Osteocyte (in vitro differentiated cells): ENCODE data around the gene NHS. TPM values are rescaled to one million over a fixed set of nuclear protein-coding genes. Genes with fewer than 3 reads are reported as not detected.

Source experiments
- DNase-seq: peaks from one replicate; pipeline ENCODE4 v3.0.0; 2021; ENCODE audit warnings: mixed read lengths; ENCODE audit not compliant: unreplicated experiment; ENCODE audit errors: extremely low spot score
- H3K27ac Mint-ChIP-seq: one replicate; pipeline ENCODE4 v1.8.0; 2021; ENCODE audit warnings: mild to moderate bottlenecking, mixed read lengths; ENCODE audit not compliant: unreplicated experiment
- H3K27me3 Mint-ChIP-seq: one replicate; pipeline ENCODE4 v1.8.0; 2021; ENCODE audit warnings: mixed read lengths; ENCODE audit not compliant: unreplicated experiment
- H3K36me3 Mint-ChIP-seq: one replicate; pipeline ENCODE4 v1.8.0; 2021; ENCODE audit warnings: mixed read lengths; ENCODE audit not compliant: unreplicated experiment
- H3K4me1 Mint-ChIP-seq: one replicate; pipeline ENCODE4 v1.8.0; 2021; ENCODE audit warnings: mixed read lengths; ENCODE audit not compliant: unreplicated experiment
- H3K4me3 Mint-ChIP-seq: one replicate; pipeline ENCODE4 v1.8.0; 2021; ENCODE audit warnings: mild to moderate bottlenecking, moderate library complexity, mixed read lengths; ENCODE audit not compliant: unreplicated experiment
- H3K9me3 Mint-ChIP-seq: one replicate; pipeline ENCODE4 v1.8.0; 2021; ENCODE audit warnings: mixed read lengths; ENCODE audit not compliant: unreplicated experiment
- total RNA-seq: library from RNA; stranded (reverse); gene quantifications from 2 replicates; pipeline ENCODE4 v1.2.1, GENCODE V29; 2021
- TF ChIP-seq, protein P1 (sequence below): fragments of 200-600 bp; sonication (generic); IDR thresholded peaks from 2 replicates; pipeline ENCODE4 v1.5.0; 2021; ENCODE audit warnings: antibody characterized with exemption, mild to moderate bottlenecking, moderate library complexity

Gene NHS
- total RNA-seq, 1 donor from 2014 or later, result 4.3 TPM

DNA sequence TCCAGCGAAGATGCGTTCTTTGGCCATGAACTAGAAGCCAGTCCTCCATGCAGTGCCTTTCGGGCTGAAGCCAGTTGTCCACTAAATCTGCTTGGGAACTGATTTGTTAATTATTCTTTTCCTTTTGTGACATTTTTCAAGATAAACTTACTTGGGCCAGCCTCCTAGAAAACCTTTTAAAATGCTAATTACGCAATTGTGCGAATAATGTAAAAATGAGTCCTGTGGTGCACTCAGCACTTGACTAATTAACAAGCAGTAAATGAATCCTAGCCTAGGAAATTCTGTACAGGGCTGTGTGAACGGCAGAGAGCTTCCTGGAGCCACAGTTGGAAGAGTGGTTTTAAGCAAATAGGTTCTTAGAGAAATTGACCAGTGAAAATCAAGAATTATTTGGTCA, 212.4 kb downstream of the NHS start:
- TF ChIP-seq, protein P1, sequence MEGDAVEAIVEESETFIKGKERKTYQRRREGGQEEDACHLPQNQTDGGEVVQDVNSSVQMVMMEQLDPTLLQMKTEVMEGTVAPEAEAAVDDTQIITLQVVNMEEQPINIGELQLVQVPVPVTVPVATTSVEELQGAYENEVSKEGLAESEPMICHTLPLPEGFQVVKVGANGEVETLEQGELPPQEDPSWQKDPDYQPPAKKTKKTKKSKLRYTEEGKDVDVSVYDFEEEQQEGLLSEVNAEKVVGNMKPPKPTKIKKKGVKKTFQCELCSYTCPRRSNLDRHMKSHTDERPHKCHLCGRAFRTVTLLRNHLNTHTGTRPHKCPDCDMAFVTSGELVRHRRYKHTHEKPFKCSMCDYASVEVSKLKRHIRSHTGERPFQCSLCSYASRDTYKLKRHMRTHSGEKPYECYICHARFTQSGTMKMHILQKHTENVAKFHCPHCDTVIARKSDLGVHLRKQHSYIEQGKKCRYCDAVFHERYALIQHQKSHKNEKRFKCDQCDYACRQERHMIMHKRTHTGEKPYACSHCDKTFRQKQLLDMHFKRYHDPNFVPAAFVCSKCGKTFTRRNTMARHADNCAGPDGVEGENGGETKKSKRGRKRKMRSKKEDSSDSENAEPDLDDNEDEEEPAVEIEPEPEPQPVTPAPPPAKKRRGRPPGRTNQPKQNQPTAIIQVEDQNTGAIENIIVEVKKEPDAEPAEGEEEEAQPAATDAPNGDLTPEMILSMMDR, result no peak
- H3K9me3 Mint-ChIP-seq, result no peaks in the 10 kb centered on the region
- H3K4me3 Mint-ChIP-seq, result no peak overlapping the region
- no peak for DNase-seq
- H3K4me1 Mint-ChIP-seq, result peaks cover 33% of the 10 kb centered on the region
- no peaks in the 10 kb centered on the region for H3K36me3 Mint-ChIP-seq
- no peak overlapping the region for H3K27ac Mint-ChIP-seq
- no peaks in the 10 kb centered on the region for H3K27me3 Mint-ChIP-seq

DNA sequence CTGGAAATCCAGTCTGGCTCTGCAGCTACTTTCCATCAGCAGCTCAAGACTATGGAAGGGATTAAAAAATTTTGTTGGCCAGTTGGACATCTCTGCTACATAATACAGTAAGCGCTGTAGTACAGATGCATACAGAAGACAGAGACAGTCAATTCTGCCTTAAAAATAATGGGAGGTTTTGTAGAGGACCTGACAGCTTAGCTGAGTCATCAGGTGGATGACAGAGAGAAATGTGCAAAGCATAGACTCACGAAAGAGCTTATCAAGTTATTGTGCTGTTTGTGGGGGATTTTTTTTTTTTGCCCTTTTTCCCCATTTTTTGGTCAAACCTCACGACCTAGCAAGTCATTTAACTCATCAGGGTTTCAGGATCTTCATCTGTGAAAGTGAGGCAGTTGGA, 213.3 kb downstream of the NHS start:
- TF ChIP-seq, protein P1, result no peak
- DNase-seq, result no peak
- no peaks in the 10 kb centered on the region for H3K9me3 Mint-ChIP-seq
- no peaks in the 10 kb centered on the region for H3K27me3 Mint-ChIP-seq
- H3K4me3 Mint-ChIP-seq, result no peak overlapping the region
- no peak overlapping the region for H3K27ac Mint-ChIP-seq
- H3K36me3 Mint-ChIP-seq, result no peaks in the 10 kb centered on the region
- peaks cover 38% of the 10 kb centered on the region for H3K4me1 Mint-ChIP-seq

DNA sequence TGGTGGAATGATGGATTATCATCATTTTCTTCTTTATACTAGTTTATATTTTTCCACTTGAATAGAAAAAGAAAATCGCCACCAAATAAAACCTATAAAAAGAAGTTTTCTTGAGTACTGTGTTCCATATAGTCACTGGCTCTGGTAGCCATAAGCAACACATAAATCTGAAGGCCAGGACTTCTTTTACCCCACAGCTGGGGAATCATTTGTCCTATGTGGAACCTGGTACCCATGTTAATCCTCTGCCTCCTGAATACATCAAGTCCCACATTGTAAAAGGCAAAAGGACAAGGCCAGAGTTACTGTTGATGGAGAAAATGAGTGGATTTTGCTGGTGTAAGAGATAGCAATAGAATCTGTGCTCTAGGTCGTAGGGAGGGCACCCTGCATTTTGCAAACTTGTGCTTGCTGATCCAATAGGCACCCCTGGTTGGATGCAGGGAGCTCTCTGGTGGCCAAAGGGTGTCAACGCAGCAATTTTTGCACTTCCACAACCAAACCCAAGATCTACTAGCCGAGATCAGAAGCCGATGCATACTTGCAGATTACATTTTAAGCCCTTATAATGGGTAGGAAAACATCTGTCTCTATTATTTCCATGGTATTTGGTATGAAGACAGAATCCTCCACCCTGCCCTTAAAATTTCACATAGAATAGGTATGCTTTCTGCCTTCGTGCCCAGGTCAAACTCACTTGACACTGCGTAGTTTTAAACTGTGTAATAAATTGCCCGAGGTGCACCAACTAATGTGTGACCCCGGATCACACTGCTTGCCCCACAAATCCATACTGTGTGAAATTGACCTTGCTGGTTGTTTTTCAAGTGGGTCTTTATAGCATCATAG, 216.1 kb downstream of the NHS start:
- Mint-ChIP-seq H3K9me3 (no peaks in the 10 kb centered on the region), H3K4me3 (peak overlapping the region; percentile 34), H3K27ac (peak overlapping the region; percentile 84), H3K36me3 (no peaks in the 10 kb centered on the region), H3K4me1 (peaks cover 36% of the 10 kb centered on the region), H3K27me3 (no peaks in the 10 kb centered on the region)
- no peak for DNase-seq
- TF ChIP-seq, protein P1, result peak; percentile 74

DNA sequence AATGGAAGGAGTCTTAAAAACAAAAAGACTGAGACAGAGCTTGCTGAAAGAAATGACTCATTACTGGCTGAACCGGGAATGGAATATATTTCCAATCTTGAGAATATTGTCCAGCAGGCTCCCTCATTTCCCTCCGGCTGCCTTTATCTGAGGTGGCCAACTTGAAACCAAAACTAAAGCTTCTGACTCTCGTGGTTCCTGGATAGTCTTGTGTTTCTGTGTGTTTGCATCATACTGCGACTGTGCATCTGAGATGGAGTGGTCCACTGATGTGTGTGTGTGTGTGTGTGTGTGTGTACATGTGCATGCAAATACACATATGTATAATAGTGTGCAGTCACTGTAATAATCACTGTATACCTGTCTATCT, 216.7 kb downstream of the NHS start:
- Mint-ChIP-seq H3K36me3 (no peaks in the 10 kb centered on the region), H3K27me3 (no peaks in the 10 kb centered on the region), H3K4me3 (peak overlapping the region; percentile 34), H3K4me1 (peaks cover 42% of the 10 kb centered on the region), H3K9me3 (no peaks in the 10 kb centered on the region), H3K27ac (peak overlapping the region; percentile 84)
- DNase-seq, result no peak
- TF ChIP-seq, protein P1, result no peak

DNA sequence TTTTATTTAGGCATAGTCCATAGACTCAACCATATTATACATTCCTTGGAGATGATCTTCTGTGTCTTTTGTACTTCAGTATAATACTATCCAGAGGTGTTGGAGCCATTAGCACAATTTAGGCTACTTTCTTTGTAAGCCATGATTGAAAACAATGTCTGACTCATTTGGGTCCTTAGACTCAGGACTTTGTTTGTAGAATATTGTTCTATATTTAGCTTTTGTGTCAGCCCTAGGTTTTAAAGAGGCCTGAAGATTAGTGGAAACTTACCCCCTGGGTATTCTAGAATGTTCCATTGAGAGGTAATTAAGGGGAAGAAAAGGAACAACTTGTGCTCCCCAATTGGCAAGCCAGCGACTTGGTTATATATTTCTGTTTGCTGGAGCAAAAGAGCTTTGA, 217.1 kb downstream of the NHS start:
- Mint-ChIP-seq H3K4me1 (peaks cover 43% of the 10 kb centered on the region), H3K9me3 (no peaks in the 10 kb centered on the region), H3K27me3 (no peaks in the 10 kb centered on the region), H3K4me3 (peak overlapping the region; percentile 34), H3K27ac (peak overlapping the region; percentile 84), H3K36me3 (no peaks in the 10 kb centered on the region)
- TF ChIP-seq, protein P1, result no peak
- DNase-seq, result no peak
